WI38 (cell line): ENCODE measurements around the gene SRC.

Experiments used
- H3K4me3 ChIP-seq: 2 replicates; pipeline ENCODE4 v1.5.1; 2011; ENCODE audit warnings: low read depth, mild to moderate bottlenecking, control low read depth, low read length
- CTCF ChIP-seq: IDR thresholded peaks from 2 replicates; pipeline ENCODE4 v1.5.1; 2012; ENCODE audit warnings: low read depth, mild to moderate bottlenecking, control low read depth, low read length

Gene SRC

GRCh38 chr20:37406010-37406998 is 60.4 kb downstream of the SRC start:
- TF ChIP-seq CTCF: no peak
- peak overlapping the region; percentile 46 for H3K4me3 ChIP-seq

- peak overlapping the region; percentile 46; the same call in 1 of the 2 replicates for H3K4me3 ChIP-seq
- no peak for TF ChIP-seq CTCF
Observed at GRCh38 chr20:37407019-37407566, 61.2 kb downstream of the SRC start.

DNA sequence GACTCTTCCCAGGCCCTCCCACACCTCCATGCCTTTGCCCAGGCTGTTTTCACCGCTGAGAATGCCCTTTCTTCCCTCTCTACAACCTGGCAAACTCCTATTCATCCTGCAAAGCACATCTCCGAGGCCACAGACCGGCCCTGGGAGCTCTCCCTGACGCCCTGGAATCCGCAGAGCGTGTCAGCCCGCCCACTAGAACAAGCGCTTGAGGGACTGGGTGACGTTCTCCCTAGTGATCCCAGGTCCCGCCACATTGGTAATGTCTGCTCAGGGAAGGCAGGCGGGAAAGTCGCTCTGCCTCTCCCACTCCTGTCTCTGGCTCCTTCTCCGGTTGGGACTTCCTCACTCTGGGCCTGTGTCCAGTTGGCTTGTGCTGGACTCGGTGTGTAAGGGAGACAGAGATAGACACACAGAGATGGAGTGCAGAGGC is 61.6 kb downstream of the SRC start:
- TF ChIP-seq CTCF: no peak
- no peak overlapping the region for H3K4me3 ChIP-seq

DNA sequence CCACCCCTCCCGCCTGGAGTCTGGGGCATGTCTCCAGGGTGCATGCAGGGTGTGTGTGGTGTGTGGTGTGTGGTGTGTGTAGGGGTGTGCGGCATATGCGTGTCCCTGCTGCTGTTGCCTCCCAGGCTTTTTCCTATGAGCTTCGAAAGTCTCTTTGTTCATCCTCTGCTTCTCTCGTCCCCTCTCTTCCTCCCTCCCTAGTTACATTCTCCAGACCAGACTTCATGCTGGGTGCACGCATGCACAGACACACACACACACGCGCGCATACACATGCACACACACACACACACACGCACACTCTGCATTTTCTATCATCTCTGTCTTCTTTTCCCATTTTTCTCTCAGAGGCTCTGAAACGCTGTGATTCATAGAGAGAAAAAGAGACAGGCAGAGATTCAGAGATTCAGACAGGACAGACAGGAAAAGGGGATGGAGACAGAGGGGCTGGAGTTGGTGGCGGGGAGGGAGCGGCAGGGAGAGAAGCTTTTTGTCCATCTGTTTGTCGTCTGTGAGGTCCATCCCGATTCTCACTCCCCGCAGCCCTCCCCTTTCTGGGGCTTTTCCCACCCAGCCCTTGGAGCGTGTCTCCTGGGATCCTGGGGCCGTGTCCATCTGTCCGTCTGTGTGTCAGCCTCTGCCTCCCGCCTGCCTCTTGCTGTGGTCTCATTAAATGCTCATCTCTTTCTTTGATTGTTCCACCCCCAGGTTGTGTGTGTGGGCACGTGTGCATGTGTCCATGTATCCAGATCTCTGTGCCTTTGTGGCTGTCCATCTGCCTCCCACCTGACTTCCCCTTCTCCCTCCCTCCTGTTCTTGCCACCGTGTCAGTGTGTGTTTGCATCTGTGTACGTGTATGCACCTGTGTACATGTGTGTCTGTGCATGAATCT is 62.6 kb downstream of the SRC start:
- H3K4me3 ChIP-seq: no peak overlapping the region
- no peak for TF ChIP-seq CTCF

DNA sequence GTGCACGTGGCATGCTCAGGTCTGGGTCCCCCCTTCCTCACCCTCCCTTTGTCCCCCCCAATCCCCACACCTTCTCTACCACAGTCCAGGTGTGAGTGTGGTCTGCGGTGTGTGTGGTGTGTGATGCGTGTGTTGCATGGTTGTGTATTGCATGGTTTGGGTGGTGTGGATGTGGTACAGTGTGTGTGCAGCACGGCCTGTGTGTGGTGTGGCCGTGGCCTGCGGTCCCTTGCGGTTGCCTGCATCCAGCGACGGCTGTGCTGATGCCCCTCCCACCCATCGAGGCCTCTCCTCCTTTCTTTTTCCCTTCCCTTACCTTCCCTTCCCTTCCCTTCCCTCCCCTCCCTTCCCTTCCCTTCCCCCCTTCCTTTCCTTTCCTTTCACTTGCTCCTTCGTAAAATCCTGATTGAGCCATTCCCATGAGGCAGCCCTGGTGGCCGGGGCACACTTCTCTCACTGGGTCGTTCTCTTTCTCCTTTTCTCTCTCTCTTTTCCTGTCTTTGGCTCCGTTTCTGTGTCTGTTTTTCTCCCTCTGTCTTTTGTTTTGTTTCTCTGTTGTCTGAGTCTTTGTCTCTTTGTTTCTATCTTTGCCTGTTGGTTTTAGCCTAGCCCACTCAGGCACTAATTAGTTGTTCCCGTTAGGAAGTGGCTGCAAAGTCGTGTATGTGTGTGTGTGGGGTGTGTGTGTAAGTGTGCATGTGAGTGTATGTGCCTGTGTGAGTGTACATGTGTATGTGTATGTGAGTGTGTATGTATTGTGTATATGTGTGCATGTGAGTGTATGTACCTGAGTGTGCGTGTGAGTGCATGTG is 65.7 kb downstream of the SRC start:
- peak overlapping the region; percentile 58 for H3K4me3 ChIP-seq
- no peak for TF ChIP-seq CTCF

- H3K4me3 ChIP-seq: no peak overlapping the region
- no peak for TF ChIP-seq CTCF
Observed at GRCh38 chr20:37413023-37413334, 67.0 kb downstream of the SRC start.
